GM18868 (cell line): ENCODE measurements around the gene DBH.

Source experiments
- ATAC-seq: cut with Tn5 transposase; IDR thresholded peaks from one replicate; pipeline ENCODE4 v1.9.1; 2021; ENCODE audit warnings: mild to moderate bottlenecking, moderate library complexity; ENCODE audit not compliant: unreplicated experiment

DBH gene

GRCh38 chr9:133604214-133604613 is 31.9 kb upstream of the DBH start:
- no peak for ATAC-seq

DNA sequence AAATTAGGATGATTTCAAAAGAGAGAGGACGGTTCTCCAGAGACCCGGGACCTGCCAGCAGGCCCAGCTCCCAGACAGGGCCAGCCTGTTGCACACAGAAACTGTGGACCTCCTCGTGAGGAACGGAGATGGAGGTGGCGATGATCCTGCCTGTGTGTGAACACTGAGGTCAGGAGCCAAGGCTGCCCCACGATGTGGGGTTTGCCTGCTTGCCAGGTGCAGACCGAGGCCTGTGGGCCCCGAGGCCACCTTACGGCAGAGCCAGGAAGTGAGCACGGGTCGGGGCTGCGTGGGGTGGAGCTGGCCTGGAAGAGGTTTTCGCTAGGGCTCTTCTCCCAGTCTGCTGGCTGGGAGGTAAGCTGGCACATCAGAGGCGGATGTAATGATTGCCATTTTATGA is 31.3 kb upstream of the DBH start:
- ATAC-seq, result no peak

DNA sequence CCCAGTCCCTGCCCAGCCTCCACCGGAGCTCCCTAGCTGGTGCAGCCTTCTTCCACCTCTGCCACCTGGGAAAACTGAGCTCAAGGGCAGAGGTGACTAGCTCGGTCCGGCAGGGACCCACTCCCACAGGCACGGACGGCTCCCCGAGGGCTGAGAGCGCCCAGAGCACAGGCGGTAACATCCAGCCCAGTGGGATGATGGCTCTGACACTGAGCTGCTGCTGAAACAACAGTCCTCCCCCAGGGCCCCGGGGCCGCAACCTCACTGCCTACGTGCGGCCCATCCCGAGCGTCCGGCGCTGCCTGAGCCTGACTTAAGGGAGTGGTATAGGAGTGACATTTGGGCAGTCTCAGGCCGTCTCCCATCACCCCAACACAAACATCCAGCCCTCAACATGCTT is 30.7 kb upstream of the DBH start:
- no peak for ATAC-seq

GRCh38 chr9:133605856-133606707 is 30.1 kb upstream of the DBH start:
- ATAC-seq, result no peak

DNA sequence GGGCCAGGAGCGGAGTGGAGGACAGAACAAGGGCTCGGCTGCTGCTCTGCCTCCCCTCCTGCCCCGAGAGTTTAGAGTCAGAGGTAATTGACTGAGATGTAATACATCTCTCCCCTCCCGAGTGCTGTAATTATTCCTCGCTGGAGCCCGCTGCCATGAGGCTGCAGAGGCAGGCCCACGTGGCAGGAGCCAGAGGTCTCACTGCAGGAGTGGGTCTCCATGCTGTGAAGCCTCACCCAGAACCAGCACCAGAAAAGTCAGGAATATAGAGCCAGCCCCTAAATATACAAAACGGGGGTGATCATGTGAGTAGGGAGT is 29.5 kb upstream of the DBH start:
- ATAC-seq, result no peak

DNA sequence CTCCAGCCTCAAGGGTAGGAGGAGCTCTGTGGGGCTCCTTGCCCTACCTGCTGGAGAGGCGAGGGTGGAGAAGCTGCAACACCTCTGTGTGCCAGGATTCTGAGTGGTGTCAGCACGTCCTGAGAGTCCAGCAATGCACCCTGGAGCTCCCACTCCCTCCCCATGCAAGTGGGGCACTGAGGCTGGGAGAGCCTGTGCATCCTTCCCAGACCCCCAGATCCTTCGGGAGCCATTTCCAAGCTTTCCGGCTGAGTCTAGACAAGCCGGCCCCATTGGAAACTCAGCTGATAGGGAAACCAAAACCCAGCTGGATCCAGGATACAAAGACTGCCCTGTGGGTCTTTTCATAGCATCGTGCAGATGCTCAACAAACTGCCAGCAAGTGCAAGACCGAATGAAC is 28.8 kb upstream of the DBH start:
- no peak for ATAC-seq

GRCh38 chr9:133607976-133608375 is 28.2 kb upstream of the DBH start:
- ATAC-seq, result no peak

- no peak for ATAC-seq
Measured at GRCh38 chr9:133608382-133608781, 27.8 kb upstream of the DBH start.

GRCh38 chr9:133608889-133609288 is 27.3 kb upstream of the DBH start:
- ATAC-seq, result no peak

GRCh38 chr9:133609311-133610098 is 26.7 kb upstream of the DBH start, which contains the start of gene FAM163B:
Gene FAM163B, minus strand, starts transcription at chr9:133609389. Its CDS starts 29,166 bp downstream, at chr9:133580223.
- ATAC-seq, result no peak

GRCh38 chr9:133610845-133611244 is 25.3 kb upstream of the DBH start:
- ATAC-seq, result no peak

DNA sequence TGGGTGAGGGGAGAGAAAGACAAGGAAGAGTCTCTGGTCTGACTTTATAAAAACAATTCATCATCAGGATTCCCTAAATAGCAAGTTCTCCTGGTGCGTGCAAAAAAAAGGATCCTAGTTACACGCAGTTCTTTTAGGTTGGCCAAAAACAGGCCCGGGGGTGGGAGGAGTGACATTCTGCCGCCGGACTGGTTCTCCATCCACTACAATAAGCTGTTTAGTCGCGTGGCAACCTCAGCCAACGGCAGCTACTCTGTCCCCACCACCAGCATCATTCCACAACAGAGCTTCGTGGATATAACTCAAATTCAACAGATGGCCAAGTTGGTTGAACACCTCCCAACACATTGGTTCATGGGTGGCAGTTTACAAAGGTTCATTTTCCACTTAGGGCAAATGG is 24.1 kb upstream of the DBH start:
- ATAC-seq, result no peak

GRCh38 chr9:133612816-133613215 is 23.3 kb upstream of the DBH start:
- ATAC-seq, result no peak

DNA sequence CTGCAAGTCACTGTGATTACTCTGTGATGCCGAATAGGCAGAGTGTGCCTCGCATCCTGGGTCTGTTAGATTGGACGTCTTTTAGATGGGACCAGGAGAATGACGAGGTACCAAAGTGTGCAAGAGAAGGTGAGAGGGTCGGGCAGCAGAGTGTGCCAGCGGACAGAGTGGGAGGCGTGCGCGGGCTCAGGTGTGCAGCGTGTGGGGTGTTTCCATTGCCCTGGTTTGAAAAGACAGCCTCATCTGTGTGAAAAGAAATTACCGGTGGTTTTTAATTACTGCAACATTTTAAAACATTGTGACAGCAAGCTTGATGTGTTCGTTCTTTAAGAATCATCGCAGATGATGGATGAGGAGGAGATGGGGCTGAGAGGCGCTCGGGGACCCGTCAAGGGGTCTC is 22.7 kb upstream of the DBH start:
- no peak for ATAC-seq

DNA sequence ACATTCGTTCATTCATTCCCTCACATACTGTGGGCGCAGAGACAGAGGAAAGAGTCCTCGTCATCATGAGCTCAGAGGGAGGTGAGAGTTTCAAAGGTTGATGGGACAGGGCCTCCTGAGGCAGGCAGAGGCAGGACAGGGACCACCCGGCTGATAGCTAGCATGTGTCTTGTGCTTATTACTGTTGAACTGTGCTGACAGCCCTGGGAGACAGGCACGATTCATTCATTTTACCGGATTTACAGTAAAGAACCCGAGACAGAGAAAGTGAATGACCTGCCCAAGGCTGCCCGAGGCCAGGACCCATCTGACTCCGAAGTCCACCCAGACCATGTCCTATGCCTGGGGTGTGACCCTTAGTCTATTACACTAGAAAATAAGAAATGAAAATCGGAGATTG is 22.1 kb upstream of the DBH start:
- ATAC-seq, result no peak

DNA sequence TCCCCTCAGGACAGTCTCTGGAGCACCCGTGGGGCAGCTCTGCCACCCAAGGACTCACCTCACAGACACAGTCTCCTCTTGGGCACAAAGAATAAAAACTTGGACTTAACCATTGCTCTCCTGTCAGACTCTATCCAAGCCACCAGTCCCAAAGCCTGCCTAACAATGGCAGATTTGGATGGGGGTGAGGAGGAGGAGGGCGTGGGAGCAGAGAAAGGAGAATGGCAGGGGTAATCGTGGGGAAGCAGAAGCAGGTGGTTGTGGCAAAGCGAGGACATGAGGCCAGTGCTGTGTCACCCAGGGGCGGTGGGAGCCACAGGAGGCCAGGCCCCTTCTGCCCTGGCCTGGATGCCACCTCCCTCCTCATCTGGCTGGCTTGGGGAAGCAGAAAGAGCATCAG is 21.5 kb upstream of the DBH start:
- ATAC-seq, result no peak

DNA sequence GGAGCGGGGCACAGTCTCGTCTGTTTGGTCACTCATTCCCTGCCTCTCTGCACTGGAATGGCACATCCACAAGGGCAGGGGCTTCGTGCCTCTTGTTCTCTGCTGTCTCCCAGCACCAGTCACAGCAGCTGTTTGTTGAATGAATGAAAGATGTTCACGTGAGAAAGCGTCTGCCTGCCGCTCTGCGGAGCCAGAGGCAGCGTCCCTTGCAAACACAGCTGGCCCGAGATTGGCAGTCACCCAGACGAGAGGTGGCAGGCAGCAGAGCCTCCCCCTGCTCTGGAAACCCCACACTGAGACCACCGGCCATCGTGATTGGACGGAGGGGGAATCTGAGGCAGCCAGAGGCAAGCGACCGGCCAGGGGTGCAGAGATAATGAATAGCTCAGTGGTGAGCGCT is 21.0 kb upstream of the DBH start:
- no peak for ATAC-seq

DNA sequence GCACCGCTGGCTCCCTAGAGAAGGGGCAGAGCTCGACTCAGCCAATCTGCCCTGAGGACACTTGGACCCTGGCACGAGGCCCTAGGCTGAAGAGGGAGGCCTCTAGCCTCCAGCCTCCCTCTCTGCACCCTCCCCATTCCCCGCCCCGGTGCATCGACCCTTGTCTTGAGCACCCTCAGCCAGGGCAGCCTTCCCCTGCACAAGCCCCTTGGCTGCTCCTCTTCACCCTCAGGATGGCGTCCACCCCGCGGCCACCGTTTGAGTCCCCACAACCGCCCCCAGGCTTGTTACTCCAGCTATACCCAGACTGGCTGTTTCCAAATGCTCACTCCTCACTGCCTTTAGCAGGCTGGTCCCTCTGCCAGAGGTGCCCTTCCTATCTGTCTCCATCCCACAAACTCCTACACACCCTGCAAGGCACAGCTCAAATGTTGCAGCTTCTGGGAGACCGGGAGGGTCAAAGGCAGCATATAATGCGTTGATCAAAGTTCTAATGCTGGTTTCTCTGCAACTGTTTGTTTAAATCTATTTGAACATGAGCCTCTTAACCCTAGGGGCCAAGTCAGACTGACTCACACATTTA is 20.5 kb upstream of the DBH start:
- no peak for ATAC-seq

GRCh38 chr9:133616643-133617405 is 19.3 kb upstream of the DBH start:
- ATAC-seq, result no peak

GRCh38 chr9:133618726-133619125 is 17.4 kb upstream of the DBH start:
- ATAC-seq, result no peak

DNA sequence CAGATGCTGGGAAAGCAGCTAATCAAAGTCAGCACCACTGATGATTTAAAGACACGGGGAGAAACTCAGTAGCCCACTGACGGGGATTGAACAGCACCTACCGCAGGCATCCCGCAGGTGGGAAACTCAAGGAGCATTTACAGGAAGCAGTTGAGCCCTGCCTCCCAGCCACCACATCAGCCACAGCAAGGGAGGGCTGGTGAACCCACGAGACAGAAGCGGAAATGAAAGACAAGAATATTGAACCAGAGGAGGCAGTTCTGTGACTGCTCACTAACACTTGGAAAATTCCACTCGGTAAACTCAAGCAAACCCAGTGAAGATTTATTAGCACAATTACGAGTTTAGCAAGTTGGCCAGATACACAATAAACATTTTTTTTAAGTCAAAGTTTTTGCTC is 16.4 kb upstream of the DBH start:
- ATAC-seq, result no peak
